ENCODE results near the gene SPDEF.

Gene SPDEF

GRCh38 chr6:34512738-34513115 is 43.4 kb downstream of the SPDEF start:
- no peak for FAIRE-seq

DNA sequence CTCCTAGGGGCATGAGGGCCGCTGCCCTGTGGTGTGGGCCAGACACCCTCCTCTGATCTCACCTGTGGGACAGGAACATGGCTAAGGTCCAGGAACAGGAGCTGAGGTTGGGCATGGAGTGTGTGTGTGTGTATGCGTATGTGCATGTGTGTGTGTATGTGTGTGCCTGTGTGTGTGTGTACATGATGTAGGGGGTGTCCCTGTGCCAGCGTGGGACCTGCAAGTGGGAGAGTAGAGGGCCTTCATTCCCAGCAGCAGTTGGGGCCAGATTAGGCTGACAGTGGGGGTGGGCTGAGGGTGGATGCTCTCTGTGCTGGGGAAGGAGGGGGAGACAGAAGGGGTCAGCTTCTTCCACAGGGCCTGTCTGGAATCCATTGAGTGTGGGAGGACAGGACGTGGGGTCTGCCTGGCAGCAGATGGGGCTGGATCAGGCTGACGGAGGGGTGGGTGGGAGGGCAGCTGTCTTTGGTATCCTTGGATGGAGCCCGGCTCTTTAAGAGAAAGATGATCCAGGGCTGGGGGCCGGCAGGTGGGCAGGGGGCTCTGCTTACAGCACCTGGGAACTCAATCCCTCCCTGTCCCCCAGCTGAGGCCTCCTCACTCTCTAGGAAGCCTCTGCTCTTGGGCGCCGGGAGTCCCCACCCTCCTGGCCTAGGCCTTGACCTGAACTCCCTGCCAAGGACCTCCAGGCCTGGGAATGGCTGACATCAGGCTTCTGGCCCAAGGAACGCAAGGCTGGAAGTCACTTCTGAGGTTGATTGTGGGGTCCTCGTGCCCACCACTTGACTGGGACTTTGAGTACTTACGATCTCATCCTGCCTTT is 44.0 kb downstream of the SPDEF start:
- FAIRE-seq, result no peak

DNA sequence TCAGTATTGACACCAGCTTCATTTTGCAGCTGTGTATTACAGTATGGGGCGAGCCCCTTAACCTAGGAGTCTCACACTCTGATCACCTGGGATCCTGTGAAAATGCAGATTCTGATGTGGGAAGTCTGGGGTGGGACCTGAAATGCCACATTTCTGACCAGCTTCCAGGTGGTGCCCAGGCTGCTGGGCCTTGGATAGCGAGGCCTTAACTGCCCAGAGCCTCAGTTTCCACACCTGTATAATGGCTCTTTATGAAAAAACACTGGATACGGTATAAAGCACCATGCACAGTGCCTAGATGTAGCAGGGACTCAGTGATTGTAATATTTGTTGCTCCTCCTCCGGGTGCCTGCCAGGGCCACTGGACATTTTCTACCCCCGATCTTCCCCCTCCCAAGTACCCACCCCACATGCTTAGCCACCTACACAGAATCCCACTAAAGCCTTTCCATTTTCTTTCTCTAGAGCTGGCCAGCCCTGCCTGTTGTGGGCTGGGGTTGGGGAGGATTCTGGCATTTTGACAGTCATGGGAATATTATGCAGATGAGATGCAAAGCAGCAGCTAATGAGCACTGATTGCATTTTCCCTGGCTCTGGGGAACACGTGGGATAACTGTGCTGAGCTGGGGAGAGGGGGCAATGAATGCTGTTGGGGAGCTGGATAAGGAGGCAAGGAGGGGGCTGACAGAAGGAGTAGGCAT is 44.8 kb downstream of the SPDEF start:
- FAIRE-seq, result no peak

GRCh38 chr6:34510299-34510698 is 45.8 kb downstream of the SPDEF start:
- FAIRE-seq, result no peak

DNA sequence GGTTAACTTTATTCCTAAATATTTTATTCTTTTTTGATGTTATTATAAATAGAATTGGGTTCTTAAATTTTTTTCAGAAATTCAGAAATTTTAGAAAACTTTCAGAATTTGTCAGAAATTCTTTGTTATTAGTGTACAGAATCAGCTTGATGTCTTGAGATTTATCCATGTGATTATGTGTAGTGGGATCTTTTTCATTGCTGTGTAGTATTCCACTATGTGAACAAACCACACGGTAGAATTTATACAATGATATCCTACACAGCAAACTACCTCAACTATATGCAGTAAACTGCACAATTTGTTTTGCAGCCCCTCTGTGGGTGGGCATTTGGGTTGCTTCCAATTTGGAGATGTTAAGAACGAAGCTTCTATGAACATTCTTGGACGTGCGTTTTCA is 46.3 kb downstream of the SPDEF start:
- no peak for FAIRE-seq

GRCh38 chr6:34508425-34508824 is 47.7 kb downstream of the SPDEF start:
- FAIRE-seq, result no peak

- no peak for FAIRE-seq
Observed at GRCh38 chr6:34506718-34507117, 49.4 kb downstream of the SPDEF start.

GRCh38 chr6:34497411-34497810 is 58.7 kb downstream of the SPDEF start:
- no peak for FAIRE-seq

- FAIRE-seq, result no peak
Observed at GRCh38 chr6:34496103-34496685, 59.9 kb downstream of the SPDEF start.

GRCh38 chr6:34494973-34495372 is 61.2 kb downstream of the SPDEF start:
- FAIRE-seq, result no peak

GRCh38 chr6:34493344-34493743 is 62.8 kb downstream of the SPDEF start:
- no peak for FAIRE-seq

- FAIRE-seq, result no peak
Observed at GRCh38 chr6:34491091-34491430, 65.1 kb downstream of the SPDEF start.

DNA sequence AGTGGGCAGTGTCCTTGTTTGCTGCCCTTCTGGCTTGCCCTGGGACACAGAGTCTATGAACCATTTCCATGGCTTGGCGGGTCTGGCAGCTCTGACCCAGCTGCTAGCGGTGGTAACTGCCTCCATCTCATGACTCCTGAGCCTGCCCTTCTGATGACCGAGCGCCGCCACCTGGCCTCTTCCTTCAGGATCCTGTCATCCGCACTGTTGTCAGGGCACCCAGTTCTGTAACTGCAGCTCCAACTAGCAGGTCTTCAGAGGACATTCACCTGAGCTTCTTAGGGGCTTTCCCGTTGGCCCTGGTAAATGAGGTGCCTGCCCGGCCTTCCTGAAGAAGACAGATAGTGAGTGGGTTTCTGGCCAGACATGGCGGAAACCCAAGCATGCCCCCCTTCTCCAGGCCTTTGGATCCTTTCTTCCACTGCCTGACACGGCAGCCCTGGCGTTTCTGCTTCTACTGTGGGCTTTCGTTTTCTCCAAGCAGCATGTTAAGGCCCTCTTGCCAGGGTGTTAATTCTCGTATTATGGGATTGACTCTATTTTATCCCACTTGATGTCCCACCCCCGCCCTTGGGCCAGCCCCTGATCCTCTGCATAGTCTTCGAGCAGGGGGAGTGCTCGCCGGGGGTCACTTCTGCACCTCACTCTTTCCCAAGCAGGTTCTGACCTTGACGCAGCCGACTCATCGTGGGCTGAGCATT is 65.6 kb downstream of the SPDEF start:
- no peak for FAIRE-seq

- no peak for FAIRE-seq
Observed at GRCh38 chr6:34489207-34489805, 66.8 kb downstream of the SPDEF start.

All from endometrium (tissue), 2 donors.